Natural killer cell treated with Interleukin-12 subunit alpha and Interleukin-12 subunit beta and Interleukin-15 and Interleukin-18, amount 100 ng/mL, for 72 hours (primary cell): ENCODE results near the gene NCKAP1. TPM values are rescaled to one million over a fixed set of nuclear protein-coding genes. Genes with fewer than 3 reads are reported as not detected.
A peak's percentile ranks its signal among the peaks of the same experiment; 100 is the strongest.

Experiments used
- ATAC-seq, 2 donors: fragments of 150-1000 bp; cut with Tn5 transposase in 1 of 2; sonication (Bioruptor Pico), chemical (Tn5 transposase) in 1 of 2; 2 replicates each; pipeline ENCODE4 v1.10.0; 2021
- DNase-seq: peaks from one replicate; pipeline ENCODE4 v3.0.0; 2022; ENCODE audit warnings: low spot score
- H3K27ac Mint-ChIP-seq, 2 donors: 1 replicate in 1 of 2; 2 replicates in 1 of 2; pipeline ENCODE4 v1.8.0; 2022; ENCODE audit warnings: mixed read lengths in 2 of 2, mild to moderate bottlenecking in 1 of 2, moderate library complexity in 1 of 2
- H3K27me3 Mint-ChIP-seq, 2 donors: 1 replicate in 1 of 2; 2 replicates in 1 of 2; pipeline ENCODE4 v1.8.0; 2022; ENCODE audit warnings: mixed read lengths in 2 of 2
- H3K36me3 Mint-ChIP-seq: one replicate; pipeline ENCODE4 v1.8.0; 2022; ENCODE audit warnings: mixed read lengths
- H3K4me1 Mint-ChIP-seq, 2 donors: 1 replicate in 1 of 2; 2 replicates in 1 of 2; pipeline ENCODE4 v1.8.0; 2022; ENCODE audit warnings: low read depth in 2 of 2, mixed read lengths in 2 of 2, mild to moderate bottlenecking in 1 of 2
- H3K4me3 Mint-ChIP-seq: one replicate; pipeline ENCODE4 v1.8.0; 2022; ENCODE audit warnings: mixed read lengths
- H3K9me3 Mint-ChIP-seq: 2 replicates; pipeline ENCODE4 v1.8.0; 2022; ENCODE audit warnings: mixed read lengths
- total RNA-seq, 2 donors: library from RNA; stranded (reverse); gene quantifications; one replicate each; pipeline ENCODE4 v1.2.3, GENCODE V29; 2022

NCKAP1 gene
- total RNA-seq, 2 donors from 2014 or later: 3.1 to 9.2 TPM

DNA sequence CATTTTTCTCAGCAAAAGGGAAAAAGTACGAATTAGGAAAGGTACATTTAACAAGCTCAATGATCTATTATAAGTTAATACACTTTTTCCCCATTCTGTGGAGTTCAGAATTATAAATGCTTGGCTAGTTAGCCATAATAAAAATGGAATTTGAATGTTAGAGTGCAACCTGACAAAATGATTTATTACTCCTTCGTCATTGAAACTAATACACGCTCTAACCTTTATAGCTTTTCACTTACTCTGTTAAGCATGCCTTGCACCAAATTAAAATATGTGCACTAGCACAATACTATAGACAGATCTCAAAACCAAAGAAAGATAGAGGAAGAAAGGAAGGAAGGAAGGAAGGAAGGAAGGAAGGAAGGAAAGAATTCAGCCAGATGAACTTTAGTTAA is 125.7 kb downstream of the NCKAP1 start:
- H3K4me1 Mint-ChIP-seq: no peaks in the 10 kb centered on the region
- H3K4me3 Mint-ChIP-seq: no peak overlapping the region
- H3K27ac Mint-ChIP-seq: no peak overlapping the region

DNA sequence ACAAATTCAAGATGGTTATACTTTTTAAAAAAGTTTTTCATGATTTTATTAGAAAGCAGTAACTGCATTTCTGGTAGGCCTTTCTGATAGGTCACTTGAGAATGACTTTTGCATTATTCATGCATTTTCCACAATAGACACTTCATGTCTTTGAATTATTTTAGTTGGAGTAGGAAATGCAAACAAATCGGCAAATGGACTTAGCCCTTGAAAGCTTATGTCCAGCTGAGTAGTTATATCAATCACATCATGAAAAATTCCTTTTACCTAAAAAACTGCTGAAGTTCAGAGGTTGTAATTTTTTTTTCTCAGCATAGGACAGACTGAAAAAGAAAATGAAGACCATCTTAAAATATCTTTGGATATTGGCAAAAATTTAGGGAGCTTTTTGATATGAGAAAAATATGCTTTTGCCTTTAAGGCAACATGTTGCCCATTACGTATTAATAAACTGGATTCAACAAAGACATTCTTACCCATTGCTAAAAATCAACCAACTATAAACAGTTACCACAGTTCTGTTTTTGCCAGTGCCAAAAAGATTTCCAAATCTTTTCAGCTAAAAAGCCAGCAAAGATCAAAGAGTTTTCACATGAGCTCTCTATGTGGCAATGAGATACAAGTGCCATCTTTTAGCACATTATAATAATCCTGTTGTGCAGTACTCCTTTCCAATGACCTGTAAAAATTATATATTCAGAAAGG is 126.3 kb downstream of the NCKAP1 start:
- Mint-ChIP-seq H3K4me1 (no peaks in the 10 kb centered on the region), H3K4me3 (no peak overlapping the region), H3K9me3 (no peaks in the 10 kb centered on the region), H3K27me3 (no peaks in the 10 kb centered on the region), H3K36me3 (no peaks in the 10 kb centered on the region), H3K27ac (no peak overlapping the region)
- ATAC-seq (no peak), DNase-seq (no peak)

More for the DNA sequence above, 125.7 kb downstream of the NCKAP1 start:
- DNase-seq (no peak), ATAC-seq (no peak)
- Mint-ChIP-seq H3K36me3 (no peaks in the 10 kb centered on the region), H3K27me3 (no peaks in the 10 kb centered on the region), H3K9me3 (no peaks in the 10 kb centered on the region)

DNA sequence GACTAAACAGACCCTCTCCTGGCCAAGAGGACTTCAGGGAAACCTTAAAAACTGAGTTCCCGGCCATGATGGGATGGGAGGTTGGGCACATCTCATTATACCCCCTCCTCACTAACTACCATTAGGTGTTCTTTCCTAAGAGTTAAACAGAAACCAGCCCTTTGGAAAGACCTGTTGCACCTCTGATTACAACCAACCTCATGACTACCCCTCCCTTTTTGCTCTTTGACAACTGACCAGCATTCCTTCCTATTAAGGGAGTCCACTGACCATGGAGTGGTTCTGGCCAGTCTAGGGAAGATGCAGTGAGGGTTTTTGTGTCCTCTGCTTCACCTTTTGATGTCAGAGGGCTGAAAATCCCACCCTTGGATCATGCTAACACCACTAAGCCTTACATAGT is 127.3 kb downstream of the NCKAP1 start:
- H3K36me3 Mint-ChIP-seq: no peaks in the 10 kb centered on the region
- no peak for ATAC-seq

DNA sequence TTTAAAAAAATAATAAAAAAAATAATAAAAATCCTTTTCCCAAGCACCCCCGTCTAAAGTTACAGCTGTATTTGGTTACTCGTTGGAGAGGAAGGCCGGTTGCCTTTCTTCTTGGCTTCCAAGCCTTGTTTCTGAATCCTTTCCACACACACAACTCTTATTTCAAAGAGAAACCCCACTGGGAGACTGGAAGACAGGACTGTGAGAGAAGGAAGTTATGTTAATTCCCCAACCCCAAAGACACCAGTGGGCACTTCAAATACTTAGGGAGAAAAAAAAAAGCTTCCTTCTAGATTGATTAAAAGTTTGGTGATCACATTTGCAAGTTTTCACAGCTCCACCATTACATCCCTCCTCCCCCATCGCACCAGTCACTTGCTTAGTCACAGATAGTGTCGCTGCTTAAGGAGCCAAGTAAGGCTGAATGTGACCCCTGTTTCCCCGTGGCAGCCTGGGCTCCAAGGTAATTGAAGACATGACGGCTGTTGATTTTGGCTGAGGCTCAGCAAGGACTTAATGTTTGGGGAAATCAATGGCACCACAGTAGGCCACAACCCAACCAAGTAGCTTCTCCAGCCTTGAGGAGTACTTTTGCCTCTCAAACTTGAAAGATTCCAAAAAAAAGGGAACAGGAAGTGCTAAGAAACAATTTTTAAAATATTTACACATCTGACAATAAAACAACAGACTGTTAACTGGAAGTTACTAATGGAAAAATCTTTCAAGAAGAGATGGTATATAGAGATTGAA is 131.0 kb downstream of the NCKAP1 start:
- H3K27ac Mint-ChIP-seq: no peak overlapping the region
- H3K4me3 Mint-ChIP-seq: no peak overlapping the region
- no peaks in the 10 kb centered on the region for H3K4me1 Mint-ChIP-seq
- DNase-seq: no peak
- ATAC-seq: no peak
- no peaks in the 10 kb centered on the region for H3K9me3 Mint-ChIP-seq
- H3K36me3 Mint-ChIP-seq: no peaks in the 10 kb centered on the region
- H3K27me3 Mint-ChIP-seq: no peaks in the 10 kb centered on the region

More for the DNA sequence above, 127.3 kb downstream of the NCKAP1 start:
- Mint-ChIP-seq H3K9me3 (no peaks in the 10 kb centered on the region), H3K27me3 (no peaks in the 10 kb centered on the region), H3K4me1 (no peaks in the 10 kb centered on the region), H3K27ac (no peak overlapping the region), H3K4me3 (no peak overlapping the region)
- DNase-seq: no peak

DNA sequence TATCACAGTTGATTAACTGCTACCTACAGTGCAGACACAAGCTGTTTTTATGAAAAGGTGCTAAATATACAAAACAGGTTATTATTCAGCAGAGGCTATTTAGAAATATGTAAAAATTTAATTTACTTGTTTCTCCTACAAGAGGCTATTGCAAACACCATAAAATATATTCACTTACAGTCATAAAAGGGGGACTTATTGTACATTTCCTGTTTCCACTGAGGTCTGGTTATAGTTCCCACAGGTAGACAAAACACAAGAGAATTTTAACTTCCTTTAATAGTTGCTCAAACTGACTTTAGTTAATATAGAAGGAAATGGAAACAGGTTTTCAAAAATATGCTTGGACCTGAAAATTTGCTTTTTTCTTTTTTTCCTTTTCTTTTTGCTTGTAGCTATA is 131.8 kb downstream of the NCKAP1 start:
- Mint-ChIP-seq H3K4me1 (no peaks in the 10 kb centered on the region), H3K27ac (no peak overlapping the region), H3K4me3 (no peak overlapping the region), H3K36me3 (no peaks in the 10 kb centered on the region), H3K27me3 (no peaks in the 10 kb centered on the region), H3K9me3 (no peaks in the 10 kb centered on the region)
- no peak for ATAC-seq
- no peak for DNase-seq

DNA sequence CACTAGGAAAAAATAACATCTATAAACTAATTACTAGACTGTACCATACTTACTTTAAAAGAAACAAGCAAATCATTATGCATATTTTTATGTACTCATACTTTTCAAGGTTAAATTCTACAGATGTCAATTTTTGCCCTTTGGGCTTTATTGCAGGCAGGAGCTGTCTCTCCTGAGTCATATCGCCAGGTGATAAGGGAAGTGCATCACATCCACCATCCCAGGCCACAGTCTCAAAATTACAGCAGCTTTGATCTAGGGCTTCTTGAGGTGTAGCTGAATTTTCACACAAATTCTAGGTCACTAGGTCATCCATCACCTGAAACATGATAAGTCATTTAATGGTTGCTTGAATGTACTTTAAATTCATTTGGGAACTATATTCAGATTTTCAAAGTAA is 133.4 kb downstream of the NCKAP1 start:
- no peaks in the 10 kb centered on the region for H3K27me3 Mint-ChIP-seq
- H3K9me3 Mint-ChIP-seq: no peaks in the 10 kb centered on the region
- DNase-seq (no peak), ATAC-seq (no peak)
- no peaks in the 10 kb centered on the region for H3K36me3 Mint-ChIP-seq
- no peak overlapping the region for H3K4me3 Mint-ChIP-seq
- H3K4me1 Mint-ChIP-seq: no peaks in the 10 kb centered on the region
- no peak overlapping the region for H3K27ac Mint-ChIP-seq

DNA sequence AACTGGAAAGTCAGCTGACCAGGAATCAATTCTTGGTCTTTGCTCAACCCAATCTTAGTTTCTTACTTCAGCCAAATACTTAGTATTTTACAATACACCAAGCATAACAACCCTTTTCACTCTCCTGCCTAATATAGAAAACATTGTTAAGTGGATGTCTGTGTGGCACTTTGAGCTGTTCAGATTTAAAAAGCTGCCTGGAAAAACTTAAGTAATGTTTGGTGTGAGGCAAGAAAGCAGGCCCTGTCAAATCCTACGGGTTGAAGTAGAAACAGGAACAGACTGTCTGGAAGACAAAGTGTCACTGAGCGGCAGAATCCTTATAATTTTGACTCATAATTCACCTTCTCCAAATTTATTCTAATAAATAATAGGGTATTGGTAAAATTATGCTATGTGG is 134.7 kb downstream of the NCKAP1 start:
- Mint-ChIP-seq H3K4me3 (no peak overlapping the region), H3K36me3 (no peaks in the 10 kb centered on the region), H3K27me3 (no peaks in the 10 kb centered on the region), H3K27ac (no peak overlapping the region), H3K9me3 (no peaks in the 10 kb centered on the region), H3K4me1 (no peaks in the 10 kb centered on the region)
- DNase-seq (no peak), ATAC-seq (no peak)

DNA sequence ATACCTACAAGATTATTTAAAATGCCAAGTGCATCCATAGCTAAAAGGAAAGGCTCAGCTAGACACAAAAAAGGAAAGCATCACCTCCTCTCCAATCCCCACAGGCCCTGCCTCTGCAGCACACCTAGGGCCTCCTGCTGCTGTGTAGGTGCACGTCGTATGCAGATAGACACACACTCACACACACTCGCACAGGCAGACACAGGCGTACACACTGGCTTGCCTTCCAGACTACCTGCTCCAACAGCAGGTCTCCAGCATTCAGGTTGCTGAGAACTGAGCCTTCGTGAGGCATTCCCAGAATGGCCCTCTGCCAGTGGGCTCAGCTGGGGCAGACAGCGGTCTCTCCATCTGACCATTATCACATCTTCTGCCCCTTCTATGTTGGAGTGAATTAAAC is 136.5 kb downstream of the NCKAP1 start:
- Mint-ChIP-seq H3K27me3 (peaks cover 0 to 10% of the 10 kb centered on the region in 2 donors), H3K4me1 (no peaks in the 10 kb centered on the region), H3K27ac (no peak overlapping the region), H3K36me3 (no peaks in the 10 kb centered on the region), H3K4me3 (no peak overlapping the region), H3K9me3 (no peaks in the 10 kb centered on the region)
- no peak for DNase-seq
- ATAC-seq: no peak

DNA sequence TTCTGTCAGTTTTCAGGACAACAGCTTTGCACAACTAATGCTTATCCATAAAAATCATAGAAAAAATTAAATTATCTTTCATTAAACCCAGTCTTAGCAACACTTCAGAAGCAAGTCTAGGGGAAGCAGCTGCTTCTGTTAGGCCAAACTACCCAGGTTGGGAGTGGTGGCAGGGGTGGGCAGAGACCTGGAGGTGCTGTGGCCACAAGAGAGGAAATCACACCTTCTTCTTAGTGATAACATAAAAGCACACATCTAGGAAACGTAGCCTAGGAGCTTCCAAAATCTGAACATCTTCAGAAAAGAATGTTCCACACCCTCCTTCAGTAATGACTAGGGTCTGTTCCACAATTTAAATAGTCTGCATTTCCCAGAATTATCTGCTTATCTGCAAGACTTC is 139.5 kb downstream of the NCKAP1 start:
- ATAC-seq: peak in 1 of 2 donors; percentile 43
- H3K4me3 Mint-ChIP-seq: no peak overlapping the region
- DNase-seq: no peak
- H3K9me3 Mint-ChIP-seq: no peaks in the 10 kb centered on the region
- H3K27me3 Mint-ChIP-seq: peaks cover 0 to 14% of the 10 kb centered on the region in 2 donors
- H3K4me1 Mint-ChIP-seq: no peaks in the 10 kb centered on the region
- no peak overlapping the region for H3K27ac Mint-ChIP-seq
- H3K36me3 Mint-ChIP-seq: no peaks in the 10 kb centered on the region

DNA sequence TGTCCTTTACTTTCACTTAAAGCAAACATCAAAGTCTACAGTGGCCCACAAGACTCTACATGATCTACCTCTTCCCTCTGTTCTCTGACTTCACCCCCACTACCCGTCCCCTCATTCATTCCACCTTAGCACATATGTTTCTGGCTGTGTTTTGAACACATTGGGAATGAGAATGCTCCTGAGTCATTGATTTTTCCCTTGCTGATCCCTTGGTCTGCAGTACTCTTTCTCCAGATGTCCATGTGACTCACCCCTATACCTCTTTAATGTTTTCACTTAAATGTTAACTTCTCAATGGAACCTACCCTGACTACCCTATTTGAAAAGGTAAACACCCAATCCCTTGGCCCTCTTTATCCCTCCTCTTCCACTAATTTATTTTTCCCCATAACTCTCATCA is 141.1 kb downstream of the NCKAP1 start:
- ATAC-seq: no peak
- DNase-seq: no peak
- Mint-ChIP-seq H3K36me3 (no peaks in the 10 kb centered on the region), H3K27me3 (peaks cover 0 to 14% of the 10 kb centered on the region in 2 donors), H3K27ac (no peak overlapping the region), H3K4me1 (no peaks in the 10 kb centered on the region), H3K9me3 (no peaks in the 10 kb centered on the region), H3K4me3 (no peak overlapping the region)

DNA sequence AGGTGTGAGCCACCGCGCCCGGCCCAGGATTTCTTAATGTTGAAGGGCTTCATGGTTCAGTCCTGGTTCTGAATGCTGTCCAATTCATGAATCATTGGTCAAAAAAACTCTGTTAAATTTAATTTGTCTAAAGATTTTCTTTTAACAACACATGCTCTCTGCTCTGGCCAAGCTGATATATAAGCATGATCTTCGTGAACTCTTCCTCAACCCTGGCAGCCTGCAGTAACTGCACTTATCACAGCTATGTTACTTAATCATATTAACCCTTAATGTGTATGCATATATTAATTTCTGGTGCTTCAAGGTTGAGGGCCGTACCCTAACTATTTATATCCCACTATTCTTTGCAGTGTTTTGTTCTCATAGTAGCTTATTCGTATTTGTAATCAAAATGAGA is 142.5 kb downstream of the NCKAP1 start:
- H3K27ac Mint-ChIP-seq: no peak overlapping the region
- H3K27me3 Mint-ChIP-seq: peaks cover 0 to 14% of the 10 kb centered on the region in 2 donors
- H3K9me3 Mint-ChIP-seq: no peaks in the 10 kb centered on the region
- ATAC-seq: no peak
- no peaks in the 10 kb centered on the region for H3K36me3 Mint-ChIP-seq
- DNase-seq: no peak
- H3K4me3 Mint-ChIP-seq: no peak overlapping the region
- H3K4me1 Mint-ChIP-seq: no peaks in the 10 kb centered on the region

DNA sequence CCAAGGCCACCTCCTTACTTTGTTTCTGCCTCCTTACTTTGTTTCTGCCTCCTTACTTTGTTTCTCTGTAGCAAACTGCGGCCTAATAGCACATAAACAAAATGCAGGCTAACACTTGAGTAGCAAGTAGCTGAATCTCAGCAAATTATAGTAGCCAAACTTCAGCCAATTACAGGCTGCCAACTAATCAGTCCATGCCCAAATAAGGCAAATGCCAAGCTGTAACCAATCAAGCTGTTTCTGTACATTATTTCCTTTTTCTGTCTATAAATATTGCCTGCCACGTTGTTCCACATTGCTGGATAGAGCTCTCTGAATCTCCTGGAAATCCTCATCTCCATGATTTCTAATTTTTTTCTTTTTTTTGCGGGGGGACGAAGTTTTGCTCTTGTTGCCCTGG is 143.1 kb downstream of the NCKAP1 start:
- Mint-ChIP-seq H3K4me3 (no peak overlapping the region), H3K27ac (no peak overlapping the region), H3K27me3 (peaks cover 0 to 14% of the 10 kb centered on the region in 2 donors), H3K4me1 (no peaks in the 10 kb centered on the region), H3K9me3 (no peaks in the 10 kb centered on the region), H3K36me3 (no peaks in the 10 kb centered on the region)
- no peak for DNase-seq
- ATAC-seq: no peak

DNA sequence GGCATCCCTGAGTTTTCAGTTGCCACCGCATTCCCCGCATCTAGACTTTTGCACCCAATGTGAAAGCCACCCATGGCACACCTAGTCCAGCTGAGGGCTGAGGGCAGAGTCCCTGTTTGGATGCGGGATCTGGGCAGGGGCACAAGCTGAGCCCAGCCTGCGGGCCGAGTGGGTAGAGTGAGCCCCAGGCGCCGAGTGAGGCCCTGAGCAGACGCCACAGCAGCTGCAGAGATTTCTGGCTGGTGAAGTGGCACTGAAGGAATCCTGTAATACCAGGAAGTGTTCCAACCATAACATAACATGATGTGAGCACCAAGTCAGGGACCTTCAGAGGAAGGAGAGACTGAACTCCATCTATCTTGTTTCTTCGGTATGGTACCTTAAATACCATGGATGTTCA is 144.1 kb downstream of the NCKAP1 start:
- H3K27ac Mint-ChIP-seq: no peak overlapping the region
- no peaks in the 10 kb centered on the region for H3K4me1 Mint-ChIP-seq
- H3K27me3 Mint-ChIP-seq: peaks cover 0 to 14% of the 10 kb centered on the region in 2 donors
- no peak overlapping the region for H3K4me3 Mint-ChIP-seq
- no peaks in the 10 kb centered on the region for H3K9me3 Mint-ChIP-seq
- DNase-seq (no peak), ATAC-seq (no peak)
- H3K36me3 Mint-ChIP-seq: no peaks in the 10 kb centered on the region

DNA sequence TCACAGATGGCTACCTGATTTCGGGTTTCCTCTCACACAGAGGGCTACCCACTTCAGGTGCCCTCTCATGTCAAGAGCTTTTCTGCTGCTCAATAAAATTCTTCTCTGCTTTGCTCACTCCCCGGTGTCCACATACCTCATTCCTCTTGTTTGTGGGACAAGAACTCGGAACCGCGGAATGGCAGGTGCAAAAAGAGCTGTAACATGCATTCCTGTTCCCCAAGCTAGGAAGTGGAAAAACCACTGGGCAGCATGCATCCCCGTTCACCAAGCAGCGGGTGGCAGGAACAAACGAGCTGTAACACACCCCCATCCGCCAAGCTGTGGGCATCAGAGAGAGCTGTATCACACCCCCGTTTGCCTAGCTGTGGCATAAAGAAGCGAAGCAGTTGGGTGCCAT is 144.6 kb downstream of the NCKAP1 start:
- Mint-ChIP-seq H3K27ac (no peak overlapping the region), H3K9me3 (no peaks in the 10 kb centered on the region), H3K36me3 (no peaks in the 10 kb centered on the region), H3K4me3 (no peak overlapping the region), H3K4me1 (no peaks in the 10 kb centered on the region), H3K27me3 (peaks cover 0 to 14% of the 10 kb centered on the region in 2 donors)
- DNase-seq (no peak), ATAC-seq (no peak)
